ENCODE measurements around the gene RUSC1.

The RUSC1 gene

DNA sequence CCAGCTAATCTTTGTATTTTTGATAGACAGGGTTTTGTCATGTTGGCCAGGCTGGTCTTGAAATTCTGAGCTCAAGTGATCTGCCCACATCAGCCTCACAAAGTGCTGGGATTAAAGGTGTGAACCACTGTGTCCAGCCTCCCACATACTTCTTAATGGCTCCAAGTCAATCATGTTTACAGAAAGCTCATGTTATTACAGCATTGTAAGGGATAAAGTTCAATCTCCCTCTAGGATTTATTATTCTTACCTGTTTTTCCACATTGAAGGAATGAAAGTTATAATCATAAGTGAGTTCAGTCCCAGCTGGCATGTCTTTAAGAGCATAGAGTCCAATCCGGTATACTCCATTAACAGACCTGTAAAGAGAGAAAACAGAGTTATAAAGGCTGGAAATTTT is 39.4 kb downstream of the RUSC1 start:
- Mint-ChIP-seq H3K27me3 (no peaks in the 10 kb centered on the region), H3K4me1 (no peaks in the 10 kb centered on the region), H3K36me3 (peaks cover 24% of the 10 kb centered on the region), H3K4me3 (no peak overlapping the region), H3K27ac (no peak overlapping the region), H3K9me3 (no peaks in the 10 kb centered on the region)
- DNase-seq, result no peak
- CTCF ChIA-PET, result interaction anchor here (0.9 kb wide), 1 partner anchor 109 kb away, joined by 3 read pairs; no protein-coding TSS in a partner anchor

- peaks cover 2% of the 10 kb centered on the region for H3K4me1 Mint-ChIP-seq
- CTCF ChIA-PET, result no interaction called here
- no peak for DNase-seq
- peaks cover 47% of the 10 kb centered on the region for H3K36me3 Mint-ChIP-seq
- H3K27ac Mint-ChIP-seq, result no peak overlapping the region
- H3K9me3 Mint-ChIP-seq, result no peaks in the 10 kb centered on the region
- no peaks in the 10 kb centered on the region for H3K27me3 Mint-ChIP-seq
- no peak overlapping the region for H3K4me3 Mint-ChIP-seq
These were observed 58.5 kb downstream of the RUSC1 start for GRCh38 chr1:155379180-155379579.

- no peak overlapping the region for H3K4me3 Mint-ChIP-seq
- CTCF ChIA-PET, result interaction anchor here (0.6 to 1.4 kb wide), 2 partner anchors 24 to 215 kb away, joined by 3 read pairs; no protein-coding TSS in a partner anchor
These were observed 59.0 kb downstream of the RUSC1 start for GRCh38 chr1:155379631-155380090.

More at GRCh38 chr1:155379631-155380090, 59.0 kb downstream of the RUSC1 start:
- H3K4me1 Mint-ChIP-seq, result peaks cover 2% of the 10 kb centered on the region
- H3K27ac Mint-ChIP-seq, result no peak overlapping the region
- H3K36me3 Mint-ChIP-seq, result peaks cover 45% of the 10 kb centered on the region
- DNase-seq, result no peak
- H3K9me3 Mint-ChIP-seq, result no peaks in the 10 kb centered on the region
- H3K27me3 Mint-ChIP-seq, result no peaks in the 10 kb centered on the region
